ENCODE data around the gene BICC1. TPM values are rescaled to one million over a fixed set of nuclear protein-coding genes. Genes with fewer than 3 reads are reported as not detected.

The BICC1 gene
- total and polyA plus RNA-seq, 2 donors (not counting 3 experiments of a cell fraction or from before 2014, with no cell fraction given) = 0.06 to 0.29 TPM

- H3K79me2 ChIP-seq (ENCODE audit: control insufficient read depth, insufficient read depth, low read length) = no peaks in the 10 kb centered on the region
Measured at GRCh38 chr10:58767652-58768051, 255.0 kb downstream of the BICC1 start.

More at GRCh38 chr10:58767652-58768051, 255.0 kb downstream of the BICC1 start:
- H3K27me3 ChIP-seq (ENCODE audit: control insufficient read depth in 2 of 2, insufficient read depth in 2 of 2, low read length in 2 of 2) = no peaks in the 10 kb centered on the region
- no peaks in the 10 kb centered on the region for H3K9me3 ChIP-seq (replicated peaks; ENCODE audit: control insufficient read depth, insufficient read depth, low read length)
- no TSS peak for BruUV-seq (replicated peaks)
- H3K27ac ChIP-seq (ENCODE audit: insufficient read depth, low read depth, low read length) = no peak overlapping the region
- ChIA-PET CTCF (no interaction called here), POLR2A (no interaction called here)
- H2AFZ ChIP-seq (ENCODE audit: low read depth, low read length) = no peak overlapping the region
- no peaks in the 10 kb centered on the region for H3K36me3 ChIP-seq (ENCODE audit: control insufficient read depth in 2 of 2, extremely low read depth in 1 of 2, insufficient read depth in 2 of 2, low read length in 2 of 2)
- H3K4me2 ChIP-seq (ENCODE audit: insufficient read depth, low read length) = no peak overlapping the region
- H3K4me3 ChIP-seq (replicated peaks in 1 of 3; ENCODE audit: insufficient read depth in 1 of 3, low read depth in 1 of 3, low read length in 3 of 3) = no peak overlapping the region
- TF ChIP-seq JUN (IDR thresholded peaks at IDR 0.05; ENCODE audit: borderline replicate concordance, insufficient read depth, insufficient read length, low read depth) (no peak), MYC (IDR thresholded peaks at IDR 0.05; ENCODE audit: low read depth, low read length) (no peak), MAX (IDR thresholded peaks at IDR 0.05; ENCODE audit: insufficient read depth, insufficient read length) (no peak), POLR2AphosphoS5 (IDR thresholded peaks at IDR 0.05; ENCODE audit: insufficient read depth, low read depth, low read length) (no peak), GATA2 (IDR thresholded peaks at IDR 0.05; ENCODE audit: insufficient read depth, insufficient read length, low read depth, low read length) (no peak), EZH2 (IDR thresholded peaks at IDR 0.05; ENCODE audit: borderline replicate concordance, low read depth, low read length, severe bottlenecking) (no peak), CTCF (IDR thresholded peaks at IDR 0.05; ENCODE audit: extremely low read depth in 1 of 2, insufficient read depth in 1 of 2, low read depth in 1 of 2, low read length in 2 of 2) (no peak), FOS (IDR thresholded peaks at IDR 0.05; ENCODE audit: borderline replicate concordance, insufficient read depth, low read length) (no peak), POLR2A (IDR thresholded peaks at IDR 0.05; ENCODE audit: low read depth, low read length) (no peak)
- no peaks in the 10 kb centered on the region for H3K4me1 ChIP-seq (ENCODE audit: control insufficient read depth, extremely low read depth, insufficient read depth, low read length)
- intact Hi-C loops (cut with micrococcal nuclease) = no loop called here
- no peaks in the 10 kb centered on the region for H4K20me1 ChIP-seq (replicated peaks; ENCODE audit: control insufficient read depth, extremely low read depth, insufficient read depth, low read length)
- no peak overlapping the region for H3K9ac ChIP-seq (replicated peaks; ENCODE audit: extremely low read depth, insufficient read depth, low read length)
- DNase-seq (ENCODE audit: low read depth, low spot score) (no peak), FAIRE-seq (no peak)
- no peaks in the 10 kb centered on the region for H3K9me1 ChIP-seq (replicated peaks; ENCODE audit: control insufficient read depth, extremely low read depth, insufficient read depth, low read length)
- dilution Hi-C loops (cut with MboI; ENCODE audit: extremely low pct_ligation_motif_present, low sequenced_read_pairs) = no loop called here
